NOMO-1 treated with DMSO at 0.1 percent for 48 hours (cell line): Measurements from ENCODE around the gene ACP5.
A peak's percentile ranks its signal among the peaks of the same experiment; 100 is the strongest.
"Not testable (repeated sequence)": the region's sequence is repeated elsewhere in the genome, so short reads cannot be mapped to it uniquely, and the experiment has no call there.

Source experiments
- DNase-seq: peaks from one replicate; lab custom pipeline; 2025; ENCODE audit not compliant: unreplicated experiment; lab: John Stamatoyannopoulos, UW

Gene ACP5

GRCh38 chr19:11577451-11578257 lies at the start of gene ACP5:
Gene ACP5, minus strand, starts transcription at chr19:11577645. Its CDS starts 328 bp downstream, at chr19:11577317.
- DNase-seq: no peak

- peak; percentile 53 for DNase-seq
These were observed 48.8 kb upstream of the ACP5 start for GRCh38 chr19:11626252-11626651.

DNA sequence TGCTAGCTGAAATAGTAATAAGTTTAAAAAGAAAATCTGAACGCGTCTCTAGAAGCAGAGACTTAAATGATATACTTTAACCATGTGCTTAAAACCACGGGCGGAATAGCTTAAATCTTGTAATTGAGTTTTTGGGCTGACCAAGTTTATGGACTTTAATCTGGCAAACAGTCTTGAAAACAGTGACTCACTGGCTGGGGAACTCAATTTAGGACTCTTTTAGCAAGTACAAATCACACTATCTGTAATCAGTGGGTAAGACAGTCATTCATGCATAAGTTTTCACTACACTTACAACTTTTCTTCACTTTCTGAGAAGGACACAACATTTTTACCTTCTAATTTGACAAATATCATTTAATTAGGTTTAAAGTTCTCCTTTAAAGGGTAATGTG lies 46.6 kb upstream of the ACP5 start:
- no peak for DNase-seq

DNA sequence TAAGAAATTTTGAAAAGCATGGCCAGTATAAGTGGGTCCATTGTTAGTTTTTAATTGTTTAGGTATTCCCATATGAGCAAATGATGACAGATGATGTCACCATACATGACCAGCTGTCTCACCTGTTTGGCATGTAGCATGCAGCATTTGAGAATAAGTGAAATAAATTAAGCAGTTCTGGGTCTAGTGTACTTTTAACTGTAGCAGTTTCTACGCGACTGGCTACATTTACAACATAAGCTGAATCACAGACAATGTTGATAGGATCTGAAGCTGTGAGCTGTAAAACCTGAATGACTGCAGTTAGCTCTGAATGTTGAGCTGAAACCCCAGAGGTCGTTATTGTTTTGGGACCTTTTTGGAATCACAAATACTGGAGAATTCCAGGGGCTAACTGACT lies 45.0 kb upstream of the ACP5 start:
- DNase-seq: not testable (repeated sequence)

- no peak for DNase-seq
These were observed 43.1 kb upstream of the ACP5 start for GRCh38 chr19:11620553-11620952.

- DNase-seq: no peak
These were observed 40.0 kb upstream of the ACP5 start for GRCh38 chr19:11617180-11618062.

DNA sequence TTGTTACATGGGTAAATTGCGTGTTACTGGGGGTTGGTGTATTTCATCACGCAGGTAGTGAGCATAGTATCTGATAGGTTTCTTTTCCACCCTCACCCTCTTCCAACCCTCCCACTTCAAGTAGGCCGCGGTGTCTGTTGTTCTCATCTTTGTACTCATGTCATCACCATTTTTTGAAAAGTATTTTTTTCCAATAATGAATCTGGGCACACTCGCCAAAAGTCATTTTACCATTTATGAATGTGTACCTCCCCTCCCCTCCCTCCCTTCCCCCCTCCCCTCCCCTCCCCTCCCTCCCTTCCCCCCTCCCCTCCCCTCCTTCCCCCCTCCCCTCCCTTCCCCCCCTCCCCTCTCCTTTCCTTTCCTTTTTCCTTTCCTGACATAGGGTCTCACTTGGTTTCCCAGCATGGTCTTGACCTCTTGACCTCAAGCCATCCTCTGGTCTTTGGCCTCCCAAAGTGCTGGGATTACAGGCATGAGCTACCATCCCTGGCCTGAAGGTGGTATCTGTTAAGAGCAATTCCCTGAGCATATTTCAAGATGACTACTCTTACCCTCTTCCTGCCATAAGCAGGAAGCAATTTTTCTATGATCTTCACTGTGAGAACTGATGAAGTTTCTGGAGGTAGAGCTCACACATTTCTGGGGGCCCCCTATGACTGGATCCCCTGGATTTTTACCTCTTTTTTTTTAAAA lies 35.5 kb upstream of the ACP5 start:
- DNase-seq: no peak

DNA sequence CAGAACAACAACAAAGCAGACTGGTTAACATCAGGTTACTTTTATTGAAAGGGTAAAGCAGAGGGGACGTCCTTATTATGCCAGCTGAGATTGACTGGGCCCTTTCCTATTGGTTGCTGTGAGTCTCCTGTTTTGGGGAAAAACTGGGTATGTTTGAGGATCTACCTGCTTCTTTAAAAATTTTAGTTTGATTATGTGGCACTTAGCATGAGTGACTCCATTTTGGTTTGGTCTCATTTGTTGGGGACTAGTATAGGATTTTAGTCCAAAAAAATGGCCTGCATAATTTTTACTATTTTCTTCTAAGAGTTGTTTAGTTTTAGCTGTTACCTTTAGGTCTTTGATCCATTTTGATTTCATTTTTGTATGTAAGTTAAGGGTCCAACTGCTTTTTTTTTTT lies 34.3 kb upstream of the ACP5 start:
- no peak for DNase-seq

DNA sequence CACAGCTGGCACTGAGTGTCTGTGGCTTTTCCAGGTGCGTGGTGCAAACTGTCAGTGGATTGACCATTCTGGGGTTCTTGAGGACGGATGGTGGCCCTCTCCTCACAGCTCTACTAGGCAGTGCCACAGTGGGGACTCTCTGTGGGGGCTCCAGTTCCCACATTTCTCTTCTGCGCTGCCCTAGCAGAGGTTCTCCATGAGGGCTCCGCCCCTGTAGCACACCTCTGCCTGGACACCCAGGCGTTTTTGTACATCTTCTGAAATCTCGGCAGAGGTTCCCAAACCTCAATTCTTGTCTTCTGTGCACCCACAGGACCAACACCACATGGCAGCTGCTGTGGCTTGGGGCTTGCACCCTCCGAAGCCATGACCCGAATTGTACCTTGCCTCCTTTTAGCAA lies 29.0 kb upstream of the ACP5 start:
- DNase-seq: no peak

GRCh38 chr19:11599704-11600103 lies 22.3 kb upstream of the ACP5 start:
- not testable (repeated sequence) for DNase-seq

- DNase-seq: no peak
These were observed 21.3 kb upstream of the ACP5 start for GRCh38 chr19:11598746-11599145.

DNA sequence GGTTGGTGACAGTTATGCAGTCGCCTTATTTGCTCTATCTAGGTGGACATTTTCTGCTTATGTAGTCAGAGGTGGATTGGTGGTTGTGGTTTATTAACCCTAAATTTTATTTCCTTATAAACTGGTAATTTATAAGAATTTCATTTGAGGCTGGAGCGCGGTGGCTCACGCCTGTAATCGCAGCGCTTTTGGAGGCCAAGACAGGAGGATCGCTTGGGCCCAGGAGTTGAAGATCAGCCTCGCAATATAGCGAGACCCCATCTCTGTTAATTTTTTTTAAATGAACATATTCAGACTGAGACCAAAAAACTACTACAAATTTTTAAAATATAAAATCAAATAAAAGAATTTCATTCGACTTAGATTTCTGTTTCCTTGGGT lies 20.6 kb upstream of the ACP5 start:
- DNase-seq: no peak

DNA sequence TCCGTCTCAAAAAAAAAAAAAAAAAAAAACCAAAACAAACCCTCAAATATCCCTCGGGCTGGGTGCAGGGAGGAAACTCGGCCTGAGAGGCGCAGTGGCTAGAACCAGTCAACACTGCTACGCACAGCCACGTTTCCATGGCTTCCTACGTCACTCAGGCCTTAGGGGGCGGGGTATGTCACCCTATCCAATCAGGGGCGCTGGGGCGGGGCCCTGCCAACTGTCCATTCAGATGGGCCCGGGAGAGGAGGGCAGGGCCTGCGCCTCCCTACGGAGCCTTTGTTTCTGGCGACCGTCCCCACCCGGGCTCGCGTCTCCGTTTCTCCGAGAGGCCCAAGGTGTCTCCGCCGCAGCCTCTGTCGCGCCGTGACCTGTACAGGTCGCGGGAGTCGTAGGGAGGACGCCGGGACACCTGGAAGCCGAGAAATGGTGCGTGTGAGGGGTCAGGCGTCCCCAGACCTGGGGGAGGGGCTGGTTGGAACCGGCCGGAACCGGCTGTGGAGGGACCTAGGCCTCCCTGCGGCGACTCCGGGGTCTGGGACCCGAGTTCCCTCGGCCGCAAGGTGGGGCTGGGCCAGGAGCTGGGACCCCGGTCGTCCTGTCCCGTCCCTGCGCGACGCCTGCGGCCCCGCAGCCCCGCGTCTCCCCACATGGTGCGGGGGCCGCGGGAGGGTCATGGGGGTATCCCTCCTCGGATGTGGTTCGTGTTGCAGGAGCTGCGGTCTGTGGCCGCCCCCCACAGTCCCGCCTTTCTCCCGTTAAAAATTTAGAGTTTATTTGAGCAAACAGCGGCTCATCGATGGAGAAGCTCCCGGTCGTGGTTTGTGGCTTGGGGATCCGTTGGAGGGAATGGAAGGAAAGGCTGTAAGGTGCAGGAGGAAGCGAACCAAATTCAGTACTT lies 20.0 kb upstream of the ACP5 start, which contains the start of gene ZNF627:
Gene ZNF627, plus strand, starts transcription at position 282 of the 901 bp plus-strand sequence. Its CDS starts 145 bp downstream, at position 427.
- peak; percentile 99 for DNase-seq

- DNase-seq: no peak
These were observed 18.7 kb upstream of the ACP5 start for GRCh38 chr19:11596156-11596555.

- no peak for DNase-seq
These were observed 16.6 kb upstream of the ACP5 start for GRCh38 chr19:11594084-11594483.

- DNase-seq: no peak
These were observed 10.7 kb upstream of the ACP5 start for GRCh38 chr19:11587975-11588631.

DNA sequence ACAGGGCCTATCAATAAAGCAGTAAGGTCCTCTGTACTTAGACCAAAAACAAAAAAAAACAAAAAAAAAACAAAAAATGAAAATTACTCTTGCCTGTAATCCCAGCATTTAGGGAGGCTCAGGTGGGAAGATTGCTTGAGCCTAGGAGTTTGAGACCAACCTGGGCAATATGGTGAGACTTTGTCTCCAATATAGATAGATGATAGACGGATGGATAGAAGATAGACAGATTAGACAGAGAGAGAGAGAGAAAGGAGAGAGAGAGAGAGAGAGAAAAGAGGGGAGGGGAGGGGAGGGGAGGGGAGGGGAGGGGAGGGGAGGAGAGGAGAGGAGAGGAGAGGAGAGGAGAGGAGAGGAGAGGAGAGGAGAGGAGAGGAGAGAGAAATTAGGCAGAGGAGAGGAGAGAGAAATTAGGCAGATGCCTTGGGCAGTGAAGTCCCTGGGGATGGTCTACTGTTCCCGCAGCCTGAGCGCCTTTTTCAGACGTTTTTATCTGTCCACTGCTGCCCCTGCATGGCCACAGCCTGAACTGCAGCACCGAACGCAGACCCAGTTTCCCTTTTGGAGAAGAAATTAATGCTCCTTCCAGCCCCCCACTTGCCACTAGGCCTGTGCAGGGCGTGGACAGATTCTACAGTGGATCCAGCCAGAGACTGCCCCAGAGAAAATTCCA lies 10.0 kb upstream of the ACP5 start:
- DNase-seq: peak; percentile 80

- no peak for DNase-seq
These were observed 8.9 kb upstream of the ACP5 start for GRCh38 chr19:11586331-11586730.

- DNase-seq: peak; percentile 61
These were observed 4.3 kb upstream of the ACP5 start for GRCh38 chr19:11581740-11582139.
